GM19397 (cell line): ENCODE data around the gene PRKCE.

Source experiments
- ATAC-seq: cut with Tn5 transposase; IDR thresholded peaks from one replicate; pipeline ENCODE4 v1.9.1; 2021; ENCODE audit warnings: mild to moderate bottlenecking, moderate library complexity; ENCODE audit not compliant: unreplicated experiment

The PRKCE gene

DNA sequence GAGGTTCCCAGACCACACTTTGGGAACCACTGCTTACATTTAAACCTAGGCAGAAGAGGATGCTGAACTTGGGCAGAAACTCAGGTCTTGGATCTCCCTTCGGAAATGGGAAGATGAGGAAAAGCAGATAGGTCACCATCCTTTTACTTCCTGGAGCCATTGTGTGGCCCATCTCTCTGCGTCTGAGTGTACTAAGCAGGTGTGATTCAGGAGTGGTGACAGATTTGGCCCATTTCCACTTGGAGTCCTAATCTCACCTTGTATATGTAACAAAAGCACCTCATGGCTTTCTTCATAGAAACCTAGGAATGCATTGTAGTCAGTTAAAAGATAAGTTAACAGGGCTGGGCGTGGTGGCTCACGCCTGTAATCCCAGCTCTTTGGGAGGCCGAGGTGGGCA, 71.0 kb downstream of the PRKCE start:
- ATAC-seq: no peak

DNA sequence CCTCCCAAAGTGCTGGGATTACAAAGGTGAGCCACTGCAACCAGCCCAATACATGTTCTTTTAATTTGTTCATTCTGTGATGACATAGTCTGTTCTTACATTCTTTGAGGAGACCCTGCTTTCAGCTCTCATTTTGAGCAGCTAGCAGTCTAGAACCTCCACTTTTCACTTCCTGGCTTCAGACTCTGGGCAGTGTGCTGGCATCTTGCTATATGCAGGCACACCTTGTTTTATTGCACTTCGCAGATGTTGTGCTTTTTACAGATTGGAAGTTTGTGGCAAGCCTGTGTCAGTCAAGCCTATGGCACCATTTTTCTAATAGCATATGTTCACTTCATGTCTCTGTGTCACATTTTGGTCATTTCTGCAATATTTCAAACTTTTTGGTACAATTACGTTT, 72.4 kb downstream of the PRKCE start:
- no peak for ATAC-seq

DNA sequence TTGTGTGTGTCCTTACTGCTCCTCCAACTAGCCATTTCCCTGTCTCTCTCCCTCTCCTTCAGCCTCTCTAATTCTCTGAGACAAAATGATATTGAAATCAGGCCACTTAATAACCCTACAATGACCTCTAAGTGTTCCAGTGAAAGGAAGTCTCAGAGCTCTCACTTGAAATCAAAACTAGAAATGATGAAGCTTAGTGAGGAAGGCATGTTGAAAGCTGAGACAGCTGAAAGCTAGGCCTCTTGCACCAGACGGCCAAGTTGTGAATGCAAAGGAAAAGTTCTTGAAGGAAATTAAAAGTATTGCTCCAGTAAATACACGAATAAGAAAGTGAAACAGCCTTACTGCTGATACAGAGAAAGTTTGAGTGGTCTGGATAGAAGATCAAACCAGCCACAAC, 72.9 kb downstream of the PRKCE start:
- ATAC-seq: no peak

DNA sequence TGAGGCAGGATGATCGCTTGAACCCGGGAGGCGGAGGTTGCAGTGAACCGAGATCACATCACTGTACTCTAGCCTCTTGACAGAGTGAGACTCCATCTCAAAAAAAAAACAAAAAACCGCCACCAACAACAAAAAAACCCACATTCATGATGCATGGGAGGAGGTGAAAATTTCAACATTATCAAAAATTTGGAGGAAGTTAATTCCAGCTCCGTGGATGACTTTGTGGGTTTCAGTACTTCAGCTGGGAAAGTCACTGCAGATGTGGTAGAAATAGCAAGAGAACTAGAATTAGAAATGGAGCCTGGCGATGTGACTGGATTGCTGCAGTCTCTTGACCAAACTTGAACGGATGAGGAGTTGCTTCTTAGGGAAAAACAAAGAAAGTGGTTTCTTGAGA, 74.3 kb downstream of the PRKCE start:
- ATAC-seq: no peak

DNA sequence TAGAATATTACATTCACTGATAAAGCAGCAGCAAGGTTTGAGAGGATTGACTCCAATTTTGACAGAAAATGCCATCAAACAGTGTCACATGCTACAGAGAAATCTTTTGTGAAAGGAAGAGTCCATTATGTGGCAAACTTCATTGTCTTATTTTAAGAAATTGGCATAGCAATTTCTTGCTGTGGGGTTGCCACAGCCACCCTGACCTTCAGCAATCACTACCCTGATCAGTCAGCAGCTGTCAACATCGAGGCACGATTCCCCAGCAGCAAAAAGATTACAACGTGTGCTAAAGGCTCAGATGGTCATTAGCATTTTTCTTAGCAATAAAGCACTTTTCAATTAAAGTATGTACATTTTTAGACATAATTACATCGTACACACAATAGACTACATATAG, 74.7 kb downstream of the PRKCE start:
- no peak for ATAC-seq

GRCh38 chr2:45728458-45728942, 77.0 kb downstream of the PRKCE start:
- ATAC-seq: peak; percentile 79

DNA sequence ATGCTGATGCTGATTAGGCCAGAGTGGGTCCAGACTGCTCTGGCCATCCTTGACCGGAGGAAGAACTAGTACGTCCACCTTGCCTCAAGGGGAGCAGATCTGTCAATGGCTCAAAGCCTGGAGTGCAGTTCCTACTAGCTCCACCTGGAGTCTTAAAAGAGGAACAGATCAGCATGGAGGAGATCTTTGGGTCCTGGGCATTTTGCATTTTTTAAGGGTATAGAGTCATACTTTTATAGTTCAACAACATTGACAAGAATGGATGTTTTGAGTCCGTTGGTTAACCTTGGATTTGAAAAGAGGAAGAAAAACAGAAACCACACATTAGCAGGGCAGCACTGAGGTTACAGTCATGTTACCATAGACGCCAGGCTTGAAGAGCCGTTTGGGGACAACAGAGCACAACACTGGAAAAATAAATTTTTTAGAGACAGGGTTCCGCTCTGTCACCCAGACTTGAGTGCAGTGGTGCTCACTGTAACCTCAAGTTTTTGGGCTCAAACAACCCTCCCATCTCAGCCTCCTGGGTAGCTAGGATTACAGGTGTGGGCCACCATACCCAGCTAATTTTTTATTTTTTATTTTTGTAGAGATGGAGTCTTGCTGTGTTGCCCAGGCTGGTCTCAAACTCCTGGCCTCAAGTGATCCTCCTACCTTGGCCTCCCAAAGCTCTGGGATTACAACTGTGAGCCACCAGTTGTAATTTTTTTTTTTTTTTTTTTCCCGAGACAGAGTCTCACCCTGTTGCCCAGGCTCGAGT, 78.5 kb downstream of the PRKCE start:
- ATAC-seq: peak; percentile 49

GRCh38 chr2:45731141-45731540, 79.7 kb downstream of the PRKCE start:
- ATAC-seq: no peak

GRCh38 chr2:45732436-45732835, 81.0 kb downstream of the PRKCE start:
- ATAC-seq: no peak

DNA sequence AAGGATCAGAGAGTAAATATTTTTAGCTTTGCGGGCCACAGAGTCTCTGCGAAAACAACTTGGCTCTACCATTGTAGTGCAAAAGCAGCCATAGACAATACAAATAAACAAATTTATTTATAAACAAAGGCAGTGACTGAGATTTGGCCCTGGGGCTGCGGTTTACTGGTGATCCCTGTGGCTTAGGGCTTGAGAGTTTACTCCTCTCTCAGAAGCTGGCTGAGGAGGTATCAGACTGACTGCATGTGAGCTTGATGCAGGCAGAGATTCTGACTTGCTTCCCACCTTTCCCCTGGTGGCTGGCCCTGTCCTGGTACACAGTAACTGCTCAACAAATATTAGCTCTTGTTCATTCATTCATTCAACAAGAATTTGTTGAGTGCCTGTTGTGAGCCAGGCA, 81.5 kb downstream of the PRKCE start:
- ATAC-seq: no peak

DNA sequence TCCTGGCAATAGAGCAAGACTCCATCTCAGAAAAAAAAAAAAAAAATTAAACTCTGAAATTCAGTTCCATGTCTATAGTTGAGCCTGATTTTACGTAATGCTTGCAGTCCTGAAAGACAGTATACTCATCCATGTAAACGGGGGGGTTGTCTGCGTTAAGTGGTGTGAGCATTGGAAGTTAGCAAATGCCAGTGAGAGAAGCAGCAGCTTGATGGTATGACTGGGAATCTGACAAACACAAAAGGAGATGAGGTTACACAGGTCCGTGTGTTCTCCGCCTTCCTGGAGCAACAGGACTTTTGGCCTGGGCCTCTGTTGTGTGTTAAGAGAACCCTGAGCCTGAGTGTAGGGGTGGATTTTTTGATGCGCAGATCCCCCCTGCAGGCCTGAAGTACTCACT, 82.9 kb downstream of the PRKCE start:
- no peak for ATAC-seq

GRCh38 chr2:45734952-45735351, 83.5 kb downstream of the PRKCE start:
- ATAC-seq: no peak

DNA sequence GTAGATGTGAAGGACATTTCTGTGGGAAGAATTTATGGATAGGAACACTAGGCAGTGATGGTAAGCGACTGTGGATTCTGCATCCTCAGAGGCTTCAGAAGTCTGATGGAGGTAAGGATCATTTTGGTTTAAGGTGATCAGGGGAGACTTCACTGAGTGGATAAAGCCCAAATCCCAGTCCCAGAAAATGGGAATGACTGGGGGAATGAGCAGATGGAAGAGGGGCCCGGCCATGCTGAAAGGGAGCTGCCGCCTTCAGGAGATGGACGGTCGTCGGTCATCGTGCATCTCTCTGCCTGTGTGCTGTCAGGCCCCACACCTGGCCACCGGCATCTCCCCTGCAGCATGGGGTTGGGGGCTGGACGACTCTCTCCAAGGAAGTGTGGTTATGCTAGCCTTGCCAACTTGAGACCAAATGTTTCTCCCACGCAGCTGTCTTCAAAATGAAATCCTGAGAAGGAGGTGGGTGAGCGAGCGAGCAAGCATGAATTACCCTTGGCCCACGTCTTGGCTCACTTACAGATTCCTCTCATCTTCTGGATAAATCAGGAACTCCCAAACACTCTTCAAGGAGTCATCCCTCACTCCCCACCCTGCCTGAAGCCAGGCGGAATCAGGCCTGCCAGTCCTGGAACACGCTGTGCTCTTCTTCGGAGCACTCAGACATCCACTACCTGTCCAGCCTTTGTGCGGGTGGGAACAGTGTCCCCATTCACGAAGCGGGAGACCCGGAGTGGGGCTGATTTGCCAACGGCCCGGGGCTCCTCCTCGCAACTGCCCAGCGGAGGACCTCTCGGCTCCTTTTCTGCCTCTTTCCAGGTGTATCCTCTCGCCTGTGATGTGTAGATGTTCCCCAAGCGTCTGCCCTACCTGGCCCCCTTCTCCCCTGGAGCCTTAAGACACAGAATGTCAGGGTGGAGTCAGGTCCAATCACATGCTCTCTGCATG, 85.6 kb downstream of the PRKCE start:
- no peak for ATAC-seq

DNA sequence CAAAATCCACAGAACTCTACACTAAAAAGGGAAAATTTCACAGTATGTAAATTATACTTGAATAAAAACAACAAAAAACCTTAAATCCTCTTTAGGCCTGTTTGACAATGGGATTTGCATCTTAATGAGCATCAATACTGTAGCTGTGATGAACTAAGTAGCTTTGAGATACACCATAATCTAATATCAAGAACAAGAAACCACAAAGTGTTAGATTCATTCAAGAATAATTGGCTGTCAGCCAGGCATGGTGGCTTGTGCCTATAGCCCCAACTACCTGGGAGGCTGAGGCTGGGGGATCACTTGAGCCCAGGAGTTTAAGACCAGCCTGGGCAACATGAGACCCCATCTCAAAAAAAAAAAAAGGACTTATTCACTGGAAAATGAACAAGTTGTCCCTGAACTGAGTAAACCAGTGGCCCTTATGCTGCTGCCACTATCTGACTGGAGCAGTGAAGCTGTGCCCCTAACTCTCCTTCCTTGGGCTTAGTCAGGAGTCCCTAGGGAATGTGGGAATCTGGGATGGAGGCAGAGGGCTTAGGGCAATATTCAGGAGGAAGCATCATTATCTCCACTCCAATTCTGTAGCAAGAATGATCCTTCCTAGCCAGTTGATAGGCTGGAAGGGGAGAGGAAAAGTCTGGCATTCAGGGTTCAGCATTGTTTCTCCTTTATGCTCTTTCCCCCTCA, 88.5 kb downstream of the PRKCE start:
- ATAC-seq: no peak

GRCh38 chr2:45741161-45741850, 89.8 kb downstream of the PRKCE start:
- ATAC-seq: no peak

GRCh38 chr2:45743531-45744396, 92.3 kb downstream of the PRKCE start:
- no peak for ATAC-seq

DNA sequence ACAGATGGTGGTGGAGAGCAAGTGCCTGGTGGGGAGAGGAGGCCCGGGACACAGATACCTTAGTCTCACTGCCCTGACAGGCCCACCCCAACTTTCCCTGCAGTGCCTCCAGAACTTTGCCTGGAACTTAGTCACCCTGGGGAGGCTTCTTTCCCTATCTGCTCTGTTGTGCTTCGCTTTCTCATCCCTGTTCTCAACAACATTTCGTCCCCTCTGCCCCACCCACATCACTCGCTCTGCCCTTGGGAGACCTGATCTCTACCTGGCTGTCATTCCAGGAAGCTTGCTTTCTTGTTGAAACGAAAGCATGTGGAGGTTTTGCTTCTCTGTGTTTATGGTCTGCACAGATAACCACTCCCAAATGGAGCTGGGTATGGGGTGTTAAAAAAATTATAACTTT, 93.8 kb downstream of the PRKCE start:
- no peak for ATAC-seq

DNA sequence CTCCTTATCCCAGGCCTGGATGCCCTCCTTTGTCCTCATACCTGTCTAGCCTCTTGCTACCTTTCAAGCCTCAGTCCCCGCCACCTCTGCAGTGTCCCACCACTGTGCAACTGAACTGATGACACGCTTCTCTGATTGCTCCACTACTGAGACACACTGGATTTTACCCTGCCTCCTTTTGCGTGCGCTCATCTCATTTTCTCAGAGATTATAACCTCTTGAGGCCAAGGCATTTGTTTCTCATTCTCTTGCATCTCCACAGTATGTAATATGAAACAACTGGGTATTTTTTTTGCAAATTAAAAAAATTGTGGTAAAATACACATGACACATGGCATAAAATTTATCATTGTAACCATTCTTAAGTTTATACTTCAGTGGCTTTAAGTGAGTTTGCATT, 95.4 kb downstream of the PRKCE start:
- no peak for ATAC-seq

DNA sequence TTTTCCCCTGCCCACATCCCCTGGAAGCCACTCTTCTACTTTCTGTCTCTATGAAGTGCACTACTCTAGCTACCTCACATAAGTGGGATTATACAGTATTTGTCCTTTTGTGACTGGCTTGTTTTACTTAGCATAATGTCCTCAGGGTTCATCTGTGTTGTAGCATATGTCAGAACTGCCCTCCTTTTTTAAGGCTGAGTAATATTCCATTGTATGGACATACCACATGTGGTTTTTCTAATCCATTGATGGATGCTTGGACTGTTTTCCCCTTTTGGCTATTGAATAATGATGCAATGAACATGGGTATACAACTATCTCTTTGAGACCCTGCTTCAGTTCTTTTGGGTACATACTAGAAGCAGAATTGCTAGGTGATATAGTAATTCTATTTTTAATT, 95.9 kb downstream of the PRKCE start:
- ATAC-seq: no peak

GRCh38 chr2:45748239-45748638, 96.8 kb downstream of the PRKCE start:
- no peak for ATAC-seq
